MM.1S (cell line): ENCODE data around the gene SLCO3A1.

Experiments used
- EZH2 ChIP-seq: fragments of 300-600 bp; sonication (generic); optimal IDR thresholded peaks from 2 replicates; pipeline ENCODE3; 2017; ENCODE audit warnings: low read depth, mild to moderate bottlenecking, antibody characterized with exemption, low read length, mixed read lengths
- EZH2phosphoT487 ChIP-seq: fragments of 300-600 bp; sonication (generic); IDR thresholded peaks from 2 replicates; pipeline ENCODE4 v1.6.1; 2018; ENCODE audit warnings: antibody characterized with exemption, low read length
- TF ChIP-seq, protein P1 (sequence below): fragments of 300-600 bp; sonication (generic); IDR thresholded peaks from 2 replicates; pipeline ENCODE4 v1.5.1; 2016; ENCODE audit warnings: antibody characterized with exemption, low read length, mixed read lengths

DNA sequence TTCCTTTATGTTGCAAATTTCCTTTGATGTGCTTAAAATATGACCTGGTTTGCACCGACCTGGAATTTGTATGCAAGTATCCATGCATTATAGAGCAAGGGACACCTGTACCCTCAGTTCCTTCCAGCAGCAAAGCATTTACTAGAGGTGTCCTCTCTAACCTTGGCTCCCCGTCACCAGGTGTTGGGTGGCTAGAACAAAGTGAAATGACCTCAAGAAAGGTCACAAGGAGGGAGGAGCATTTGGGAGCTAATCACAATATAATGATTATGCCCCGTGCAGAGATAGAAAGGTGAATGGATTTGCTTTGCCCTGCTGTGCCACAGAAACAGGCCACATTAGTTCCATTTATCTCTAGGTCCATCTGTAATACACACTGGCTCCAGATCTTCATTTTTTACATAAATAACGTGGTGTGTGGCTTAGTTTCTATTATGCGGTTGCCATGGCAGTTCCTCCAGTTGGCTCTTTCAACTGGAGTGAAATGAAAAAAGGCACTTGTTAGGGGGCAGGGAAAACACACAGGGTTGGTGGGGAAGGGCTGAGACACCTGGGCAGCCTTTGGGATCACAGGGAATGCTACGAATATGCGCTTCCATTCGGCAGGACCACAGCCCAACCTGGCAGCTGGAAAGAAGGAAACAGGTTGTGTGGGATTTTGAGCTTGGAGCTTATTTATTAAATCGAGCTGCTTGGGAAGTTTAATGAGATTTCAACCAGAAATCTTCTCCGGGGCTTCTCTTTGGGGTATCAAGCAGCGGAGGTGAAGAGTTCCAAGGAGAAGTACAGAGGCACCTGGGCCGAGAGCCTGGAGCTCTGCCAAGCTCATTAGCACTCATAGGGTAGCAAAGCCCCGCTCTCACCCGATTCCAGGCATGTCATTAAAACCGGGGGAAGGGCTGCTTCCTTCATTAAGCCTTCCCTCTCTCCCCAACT, 306.7 kb downstream of the SLCO3A1 start:
- TF ChIP-seq, protein P1, sequence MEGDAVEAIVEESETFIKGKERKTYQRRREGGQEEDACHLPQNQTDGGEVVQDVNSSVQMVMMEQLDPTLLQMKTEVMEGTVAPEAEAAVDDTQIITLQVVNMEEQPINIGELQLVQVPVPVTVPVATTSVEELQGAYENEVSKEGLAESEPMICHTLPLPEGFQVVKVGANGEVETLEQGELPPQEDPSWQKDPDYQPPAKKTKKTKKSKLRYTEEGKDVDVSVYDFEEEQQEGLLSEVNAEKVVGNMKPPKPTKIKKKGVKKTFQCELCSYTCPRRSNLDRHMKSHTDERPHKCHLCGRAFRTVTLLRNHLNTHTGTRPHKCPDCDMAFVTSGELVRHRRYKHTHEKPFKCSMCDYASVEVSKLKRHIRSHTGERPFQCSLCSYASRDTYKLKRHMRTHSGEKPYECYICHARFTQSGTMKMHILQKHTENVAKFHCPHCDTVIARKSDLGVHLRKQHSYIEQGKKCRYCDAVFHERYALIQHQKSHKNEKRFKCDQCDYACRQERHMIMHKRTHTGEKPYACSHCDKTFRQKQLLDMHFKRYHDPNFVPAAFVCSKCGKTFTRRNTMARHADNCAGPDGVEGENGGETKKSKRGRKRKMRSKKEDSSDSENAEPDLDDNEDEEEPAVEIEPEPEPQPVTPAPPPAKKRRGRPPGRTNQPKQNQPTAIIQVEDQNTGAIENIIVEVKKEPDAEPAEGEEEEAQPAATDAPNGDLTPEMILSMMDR, result no peak
- TF ChIP-seq EZH2phosphoT487, result no peak
- no peak for TF ChIP-seq EZH2
